KMS-11 (cell line): Measurements from ENCODE around the gene HPSE2.

Experiments used
- H2AFZ ChIP-seq: fragments of 200-600 bp; sonication (generic); 2 replicates; pipeline ENCODE4 v1.6.1; 2016; ENCODE audit warnings: antibody characterized with exemption, mixed run types, low read depth
- H3K27ac ChIP-seq: fragments of 200-600 bp; sonication (generic); 2 replicates; pipeline ENCODE4 v1.6.1; 2016; ENCODE audit warnings: mild to moderate bottlenecking, mixed run types
- H3K27me3 ChIP-seq: fragments of 200-600 bp; sonication (generic); 2 replicates; pipeline ENCODE4 v1.6.1; 2017; ENCODE audit warnings: mild to moderate bottlenecking, low read depth, mixed run types, moderate library complexity; ENCODE audit not compliant: insufficient read depth
- H3K36me3 ChIP-seq: fragments of 200-600 bp; sonication (generic); 2 replicates; pipeline ENCODE4 v1.6.1; 2017; ENCODE audit warnings: mild to moderate bottlenecking, mixed run types; ENCODE audit not compliant: insufficient read depth
- H3K4me1 ChIP-seq: fragments of 200-600 bp; sonication (generic); 2 replicates; pipeline ENCODE4 v1.6.1; 2016; ENCODE audit warnings: mild to moderate bottlenecking, low read depth, mixed run types; ENCODE audit not compliant: poor library complexity, severe bottlenecking
- H3K4me2 ChIP-seq: fragments of 200-600 bp; sonication (generic); 2 replicates; pipeline ENCODE4 v1.7.0; 2016; ENCODE audit warnings: mild to moderate bottlenecking, mixed run types
- H3K4me3 ChIP-seq: fragments of 200-600 bp; sonication (generic); IDR thresholded peaks from 2 replicates; pipeline ENCODE4 v1.6.1; 2017; ENCODE audit warnings: low read depth, low read length, mixed read lengths; ENCODE audit not compliant: insufficient read depth
- H3K79me2 ChIP-seq: fragments of 200-600 bp; sonication (generic); 2 replicates; pipeline ENCODE4 v1.6.1; 2016; ENCODE audit warnings: low read depth, mixed run types; ENCODE audit not compliant: insufficient read depth
- H3K9ac ChIP-seq: fragments of 200-600 bp; sonication (generic); 2 replicates; pipeline ENCODE4 v1.6.1; 2016; ENCODE audit warnings: mild to moderate bottlenecking, mixed run types
- H4K20me1 ChIP-seq: fragments of 200-600 bp; sonication (generic); 2 replicates; pipeline ENCODE4 v1.6.1; 2016; ENCODE audit warnings: mild to moderate bottlenecking, mixed run types; ENCODE audit not compliant: insufficient read depth
- CTCF ChIP-seq: fragments of 200-600 bp; sonication (generic); conservative IDR thresholded peaks from 2 replicates; pipeline ENCODE4 v1.6.1; 2017; ENCODE audit warnings: low read depth, mild to moderate bottlenecking, antibody characterized with exemption, low read length, moderate library complexity, mixed read lengths

The HPSE2 gene

GRCh38 chr10:98831391-98831790 lies 404.3 kb downstream of the HPSE2 start:
- no peaks in the 10 kb centered on the region for H4K20me1 ChIP-seq
- H3K4me3 ChIP-seq: no peak overlapping the region
- no peaks in the 10 kb centered on the region for H3K27me3 ChIP-seq
- no peaks in the 10 kb centered on the region for H3K4me1 ChIP-seq
- H2AFZ ChIP-seq: no peak overlapping the region
- TF ChIP-seq CTCF: no peak
- no peak overlapping the region for H3K4me2 ChIP-seq
- H3K79me2 ChIP-seq: no peaks in the 10 kb centered on the region
- H3K27ac ChIP-seq: no peak overlapping the region
- no peak overlapping the region for H3K9ac ChIP-seq
- no peaks in the 10 kb centered on the region for H3K36me3 ChIP-seq

GRCh38 chr10:98825741-98826140 lies 409.9 kb downstream of the HPSE2 start:
- Histone ChIP-seq H3K4me2 (no peak overlapping the region), H3K27ac (no peak overlapping the region), H2AFZ (no peak overlapping the region), H3K9ac (no peak overlapping the region), H3K4me1 (no peaks in the 10 kb centered on the region), H3K4me3 (no peak overlapping the region), H3K36me3 (no peaks in the 10 kb centered on the region), H3K27me3 (no peaks in the 10 kb centered on the region), H3K79me2 (no peaks in the 10 kb centered on the region), H4K20me1 (no peaks in the 10 kb centered on the region)
- no peak for TF ChIP-seq CTCF

DNA sequence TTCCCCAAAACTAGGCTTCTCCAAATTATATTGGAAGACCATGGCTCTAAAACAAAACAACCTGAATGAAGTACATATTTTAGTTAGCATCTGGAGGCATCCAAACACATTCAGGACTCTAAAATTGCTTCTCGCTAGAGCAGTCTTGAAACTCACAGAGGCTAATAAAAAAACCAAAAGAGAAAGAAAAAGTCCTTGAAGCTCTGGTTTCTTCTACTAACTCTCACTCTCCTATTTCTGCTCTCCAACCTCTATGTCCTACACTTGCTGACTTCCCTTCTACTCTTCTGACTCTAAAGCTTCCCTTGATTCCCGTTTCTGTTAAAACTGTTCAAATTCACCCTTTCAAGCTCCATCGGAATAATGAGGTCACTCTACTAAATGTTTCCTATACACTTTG lies 418.3 kb downstream of the HPSE2 start:
- Histone ChIP-seq H3K4me2 (no peak overlapping the region), H3K36me3 (no peaks in the 10 kb centered on the region)

DNA sequence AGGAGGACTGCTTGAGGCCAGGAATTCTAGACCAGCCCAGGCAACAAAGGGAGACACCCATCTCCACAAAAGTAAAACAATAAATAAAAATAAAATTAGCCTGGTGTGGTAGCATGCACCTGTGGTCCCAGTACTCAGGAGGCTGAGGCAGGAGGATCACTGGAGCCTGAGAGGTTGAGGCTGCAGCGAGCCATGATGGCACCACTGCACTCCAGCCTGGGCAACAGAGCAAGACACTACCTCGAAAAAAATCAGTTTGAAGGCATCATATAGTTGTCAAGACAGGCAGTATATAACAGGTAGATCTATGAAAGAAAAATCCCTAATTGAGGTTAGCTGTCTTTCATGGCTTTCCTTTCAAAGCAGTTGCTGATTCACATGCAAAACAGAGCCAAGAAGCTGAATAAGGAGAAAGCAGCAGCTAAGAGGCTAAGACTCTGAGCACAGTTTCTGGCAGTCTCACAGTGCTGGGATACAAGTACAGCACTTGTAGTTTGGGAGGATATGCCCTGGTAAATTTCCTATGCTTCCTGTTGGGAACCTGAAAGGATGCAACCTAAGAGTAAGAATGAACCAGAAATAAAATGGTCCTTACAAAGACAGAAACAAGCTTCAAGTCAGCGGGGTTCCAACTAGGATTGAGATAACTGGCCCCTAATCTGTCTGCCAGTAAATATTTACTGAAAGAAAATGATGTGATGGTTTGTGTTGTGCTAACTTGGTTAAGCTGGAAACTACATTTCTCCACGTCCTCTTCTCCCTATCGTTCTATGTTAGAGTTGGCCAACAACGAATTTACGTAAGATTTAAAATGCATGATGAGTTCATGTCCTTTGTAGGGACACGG lies 420.4 kb downstream of the HPSE2 start:
- no peaks in the 10 kb centered on the region for H3K79me2 ChIP-seq
- no peaks in the 10 kb centered on the region for H4K20me1 ChIP-seq
- H3K4me3 ChIP-seq: no peak overlapping the region
- H3K27me3 ChIP-seq: no peaks in the 10 kb centered on the region
- no peaks in the 10 kb centered on the region for H3K36me3 ChIP-seq
- H3K27ac ChIP-seq: no peak overlapping the region
- TF ChIP-seq CTCF: no peak
- no peaks in the 10 kb centered on the region for H3K4me1 ChIP-seq
- no peak overlapping the region for H2AFZ ChIP-seq
- H3K4me2 ChIP-seq: no peak overlapping the region
- H3K9ac ChIP-seq: no peak overlapping the region

More for the DNA sequence above, 418.3 kb downstream of the HPSE2 start:
- H3K27me3 ChIP-seq: no peaks in the 10 kb centered on the region
- H4K20me1 ChIP-seq: no peaks in the 10 kb centered on the region
- no peak for TF ChIP-seq CTCF
- H3K9ac ChIP-seq: no peak overlapping the region
- H3K27ac ChIP-seq: no peak overlapping the region
- no peaks in the 10 kb centered on the region for H3K4me1 ChIP-seq
- no peak overlapping the region for H3K4me3 ChIP-seq
- H2AFZ ChIP-seq: no peak overlapping the region
- H3K79me2 ChIP-seq: no peaks in the 10 kb centered on the region
